Natural killer cell (primary cell): ENCODE results near the gene NRARP. TPM values are rescaled to one million over a fixed set of nuclear protein-coding genes. Genes with fewer than 3 reads are reported as not detected.
A peak's percentile ranks its signal among the peaks of the same experiment; 100 is the strongest.

Experiments used
- ATAC-seq, 3 donors: fragments of 150-1000 bp in 2 of 3; fragments of 200-7000 bp in 1 of 3; cut with Tn5 transposase; 1 replicate in 1 of 3; 2 replicates in 2 of 3; pipeline ENCODE4 v1.10.0; 2021; ENCODE audit warnings: mild to moderate bottlenecking in 2 of 3, moderate library complexity in 2 of 3
- DNase-seq, 2 donors: peaks; one replicate each; pipeline versions ENCODE4 v3.0.0 to v3.0.0-alpha.2; 2013 to 2021; ENCODE audit warnings: mixed read lengths in 1 of 2
- H3K27ac ChIP-seq: one replicate; pipeline ENCODE4 v1.5.1; 2013; ENCODE audit warnings: mild to moderate bottlenecking, low read length
- H3K27me3 ChIP-seq: one replicate; pipeline ENCODE4 v1.6.1; 2013; ENCODE audit warnings: low read length; ENCODE audit not compliant: control insufficient read depth, insufficient read depth
- H3K36me3 ChIP-seq: one replicate; pipeline ENCODE4 v1.6.1; 2013; ENCODE audit warnings: low read length; ENCODE audit not compliant: control insufficient read depth, insufficient read depth
- H3K4me1 ChIP-seq: one replicate; pipeline ENCODE4 v1.6.1; 2013; ENCODE audit warnings: low read length; ENCODE audit not compliant: control insufficient read depth, insufficient read depth
- H3K4me3 ChIP-seq: one replicate; pipeline ENCODE4 v1.5.1; 2013; ENCODE audit warnings: low read length
- H3K9me3 ChIP-seq: one replicate; pipeline ENCODE4 v1.6.1; 2013; ENCODE audit warnings: low read length; ENCODE audit not compliant: control insufficient read depth, insufficient read depth
- H3K27ac Mint-ChIP-seq, 2 donors: one replicate each; pipeline ENCODE4 v1.8.0; 2022; ENCODE audit warnings: mild to moderate bottlenecking in 2 of 2, mixed read lengths in 2 of 2, moderate library complexity in 1 of 2
- H3K27me3 Mint-ChIP-seq, 2 donors: one replicate each; pipeline ENCODE4 v1.8.0; 2022; ENCODE audit warnings: low read depth in 2 of 2, mixed read lengths in 2 of 2
- H3K36me3 Mint-ChIP-seq: one replicate; pipeline ENCODE4 v1.8.0; 2022; ENCODE audit warnings: mixed read lengths
- H3K4me1 Mint-ChIP-seq, 2 donors: one replicate each; pipeline ENCODE4 v1.8.0; 2022; ENCODE audit warnings: mixed read lengths in 2 of 2
- H3K4me3 Mint-ChIP-seq: one replicate; pipeline ENCODE4 v1.8.0; 2022; ENCODE audit warnings: mild to moderate bottlenecking, moderate library complexity, mixed read lengths
- H3K9me3 Mint-ChIP-seq, 2 donors: one replicate each; pipeline ENCODE4 v1.8.0; 2022; ENCODE audit warnings: mixed read lengths in 2 of 2
- WGBS: methylation state at CpG from one replicate; pipeline ENCODE4 v1.1.7; 2013; ENCODE audit warnings: missing lambda C conversion rate; ENCODE audit not compliant: insufficient coverage; 5-methylcytosine and 5-hydroxymethylcytosine counted together
- intact Hi-C: fragments of 100-400 bp; cut with micrococcal nuclease; formaldehyde crosslinking; loops from one replicate; pipeline ENCODE4 v1.14.2; 2022
- total RNA-seq, 4 donors: library from RNA; stranded (reverse); fragments of 120-200 nt in 1 of 4; gene quantifications; one replicate each; pipeline versions ENCODE4 v1.2.3 to v1.2.4, GENCODE V29; 2013 to 2022
- TF ChIP-seq, protein P1 (sequence below): fragments of 200-600 bp; IDR thresholded peaks from one replicate; pipeline ENCODE4 v1.8.0; 2022; ENCODE audit warnings: antibody characterized with exemption

The NRARP gene
- total RNA-seq, 3 donors from 2014 or later (not counting 1 experiment from before 2014, with no cell fraction given), result 0.88 to 2.3 (median 1.2) TPM

DNA sequence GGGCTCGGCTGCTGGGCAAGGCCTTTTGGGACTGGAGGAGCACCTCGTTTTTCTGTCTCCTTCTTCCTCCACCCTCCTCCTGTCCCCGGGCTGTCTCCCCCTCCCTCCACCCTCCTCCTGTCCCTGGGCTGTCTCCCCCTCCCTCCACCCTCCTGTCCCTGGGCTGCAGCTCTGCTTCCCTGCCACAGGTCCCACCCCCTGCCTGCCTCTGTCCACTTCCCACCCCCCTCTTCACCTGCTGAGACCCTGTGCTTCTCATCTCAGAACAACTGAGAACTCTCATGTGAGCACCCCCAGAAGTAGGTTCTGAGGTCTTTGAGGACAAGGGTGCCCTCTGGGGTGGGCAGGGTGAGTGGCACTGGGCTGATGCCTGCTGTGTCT, 30.4 kb downstream of the NRARP start:
- Histone ChIP-seq H3K4me1 (peaks cover 39% of the 10 kb centered on the region), H3K27ac (no peak overlapping the region), H3K4me3 (no peak overlapping the region), H3K27me3 (no peaks in the 10 kb centered on the region), H3K36me3 (peaks cover 25% of the 10 kb centered on the region), H3K9me3 (no peaks in the 10 kb centered on the region)
- ATAC-seq (no peak), DNase-seq (no peak)
- no peaks in the 10 kb centered on the region for H3K27me3 Mint-ChIP-seq
- H3K4me1 Mint-ChIP-seq, result peaks cover 11 to 33% of the 10 kb centered on the region in 2 donors
- 14% methylated on average over 3 of the region's 3 CpGs for WGBS
- no peak overlapping the region for H3K4me3 Mint-ChIP-seq
- no peaks in the 10 kb centered on the region for H3K36me3 Mint-ChIP-seq
- H3K27ac Mint-ChIP-seq, result no peak overlapping the region
- H3K9me3 Mint-ChIP-seq, result no peaks in the 10 kb centered on the region
- TF ChIP-seq, protein P1, sequence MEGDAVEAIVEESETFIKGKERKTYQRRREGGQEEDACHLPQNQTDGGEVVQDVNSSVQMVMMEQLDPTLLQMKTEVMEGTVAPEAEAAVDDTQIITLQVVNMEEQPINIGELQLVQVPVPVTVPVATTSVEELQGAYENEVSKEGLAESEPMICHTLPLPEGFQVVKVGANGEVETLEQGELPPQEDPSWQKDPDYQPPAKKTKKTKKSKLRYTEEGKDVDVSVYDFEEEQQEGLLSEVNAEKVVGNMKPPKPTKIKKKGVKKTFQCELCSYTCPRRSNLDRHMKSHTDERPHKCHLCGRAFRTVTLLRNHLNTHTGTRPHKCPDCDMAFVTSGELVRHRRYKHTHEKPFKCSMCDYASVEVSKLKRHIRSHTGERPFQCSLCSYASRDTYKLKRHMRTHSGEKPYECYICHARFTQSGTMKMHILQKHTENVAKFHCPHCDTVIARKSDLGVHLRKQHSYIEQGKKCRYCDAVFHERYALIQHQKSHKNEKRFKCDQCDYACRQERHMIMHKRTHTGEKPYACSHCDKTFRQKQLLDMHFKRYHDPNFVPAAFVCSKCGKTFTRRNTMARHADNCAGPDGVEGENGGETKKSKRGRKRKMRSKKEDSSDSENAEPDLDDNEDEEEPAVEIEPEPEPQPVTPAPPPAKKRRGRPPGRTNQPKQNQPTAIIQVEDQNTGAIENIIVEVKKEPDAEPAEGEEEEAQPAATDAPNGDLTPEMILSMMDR, result no peak
- intact Hi-C loops, result no loop called here

DNA sequence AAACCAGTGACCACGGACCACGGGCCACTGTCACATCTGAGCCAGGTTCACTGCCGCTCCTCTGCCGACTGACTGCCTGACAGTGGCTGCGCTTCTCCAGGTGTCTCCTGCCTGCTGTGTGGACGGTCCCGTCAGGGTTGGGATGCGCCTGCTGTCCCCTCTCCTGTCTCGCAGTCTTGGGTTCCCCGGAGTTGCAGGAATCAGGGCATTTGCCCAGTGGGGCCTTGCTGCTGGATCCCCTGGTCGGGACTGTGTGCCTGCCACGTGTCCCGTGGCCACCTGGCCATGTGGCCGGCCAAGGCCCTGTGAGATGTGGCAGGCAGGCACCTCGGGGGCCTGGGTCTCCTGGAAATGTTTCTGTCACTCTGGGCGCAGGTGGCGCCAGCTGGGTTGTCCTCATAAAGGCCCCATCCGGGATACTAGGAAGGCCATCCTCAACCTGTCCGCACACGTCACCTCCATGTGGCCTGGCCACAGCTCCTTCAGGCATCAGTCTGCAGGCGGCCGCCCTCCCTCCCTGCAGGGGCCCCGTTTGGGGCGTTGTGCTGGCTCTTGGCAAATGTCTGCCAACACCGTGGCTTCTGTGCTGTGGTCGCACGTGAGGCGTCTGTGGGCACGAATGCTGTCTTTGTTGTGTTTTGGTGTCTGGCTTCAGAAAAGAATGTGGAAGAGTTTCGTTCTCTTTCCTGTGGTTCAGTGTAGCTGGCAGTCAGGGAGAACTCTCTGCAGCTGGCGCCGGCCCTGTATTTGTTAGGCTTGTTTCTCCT, 31.0 kb downstream of the NRARP start:
- Mint-ChIP-seq H3K4me1 (peaks cover 11 to 29% of the 10 kb centered on the region in 2 donors), H3K27ac (no peak overlapping the region), H3K36me3 (no peaks in the 10 kb centered on the region), H3K9me3 (no peaks in the 10 kb centered on the region), H3K4me3 (no peak overlapping the region), H3K27me3 (no peaks in the 10 kb centered on the region)
- intact Hi-C loops, result no loop called here
- no peak overlapping the region for H3K27ac ChIP-seq
- peaks cover 33% of the 10 kb centered on the region for H3K4me1 ChIP-seq
- peaks cover 28% of the 10 kb centered on the region for H3K36me3 ChIP-seq
- H3K9me3 ChIP-seq, result no peaks in the 10 kb centered on the region
- no peak overlapping the region for H3K4me3 ChIP-seq
- TF ChIP-seq, protein P1, result no peak
- WGBS, result 50% methylated on average over 32 of the region's 32 CpGs
- peak in 2 of 3 donors; percentile 49 to 67 for ATAC-seq
- H3K27me3 ChIP-seq, result no peaks in the 10 kb centered on the region
- peak in 1 of 2 donors; percentile 62 for DNase-seq

DNA sequence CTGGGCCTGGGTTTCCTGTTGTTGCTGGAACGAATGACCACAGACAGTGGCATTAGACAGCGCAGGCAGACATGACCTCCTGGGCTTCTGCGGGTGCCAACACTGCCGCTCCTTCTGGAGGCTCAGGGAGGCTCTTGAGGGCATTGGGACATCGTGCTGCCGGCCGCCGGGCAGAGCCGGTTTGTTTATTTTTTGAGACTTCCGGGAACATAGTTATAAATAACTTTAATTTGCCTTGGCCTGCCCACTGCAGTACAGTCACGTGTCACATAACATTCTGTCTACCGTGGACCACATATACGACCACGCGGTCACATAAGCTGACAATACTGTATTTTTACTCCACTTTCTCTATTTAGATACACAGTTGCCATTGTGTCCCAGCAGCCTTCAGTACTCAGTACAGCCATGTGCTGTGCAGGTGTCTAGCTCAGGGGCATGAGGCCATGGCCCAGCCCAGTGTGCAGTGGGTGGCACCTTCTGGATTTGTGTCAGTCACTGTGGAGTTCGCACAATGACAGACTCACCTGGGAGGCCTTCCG, 32.8 kb downstream of the NRARP start:
- peaks cover 36% of the 10 kb centered on the region for H3K36me3 ChIP-seq

More for the DNA sequence above, 32.8 kb downstream of the NRARP start:
- H3K27ac ChIP-seq, result no peak overlapping the region
- no peaks in the 10 kb centered on the region for H3K9me3 Mint-ChIP-seq
- TF ChIP-seq, protein P1, result no peak
- H3K4me1 ChIP-seq, result peaks cover 26% of the 10 kb centered on the region
- no peak overlapping the region for H3K4me3 Mint-ChIP-seq
- intact Hi-C loops, result no loop called here
- 91% methylated on average over 17 of the region's 17 CpGs for WGBS
- peak in 1 of 3 donors; percentile 18 for ATAC-seq
- no peaks in the 10 kb centered on the region for H3K27me3 ChIP-seq
- DNase-seq, result no peak
- peaks cover 4 to 15% of the 10 kb centered on the region in 2 donors for H3K4me1 Mint-ChIP-seq
- H3K27me3 Mint-ChIP-seq, result no peaks in the 10 kb centered on the region
- no peaks in the 10 kb centered on the region for H3K36me3 Mint-ChIP-seq
- H3K9me3 ChIP-seq, result no peaks in the 10 kb centered on the region
- no peak overlapping the region for H3K4me3 ChIP-seq
- H3K27ac Mint-ChIP-seq, result no peak overlapping the region
